ENCODE data around the gene RAPGEF4. TPM values are rescaled to one million over a fixed set of nuclear protein-coding genes. Genes with fewer than 3 reads are reported as not detected.

Gene RAPGEF4
- total and polyA plus RNA-seq, 2 of the 8 experiments (the other 6 are each of a cell fraction or from before 2014, with no cell fraction given) = 1.2 to 2.6 TPM

DNA sequence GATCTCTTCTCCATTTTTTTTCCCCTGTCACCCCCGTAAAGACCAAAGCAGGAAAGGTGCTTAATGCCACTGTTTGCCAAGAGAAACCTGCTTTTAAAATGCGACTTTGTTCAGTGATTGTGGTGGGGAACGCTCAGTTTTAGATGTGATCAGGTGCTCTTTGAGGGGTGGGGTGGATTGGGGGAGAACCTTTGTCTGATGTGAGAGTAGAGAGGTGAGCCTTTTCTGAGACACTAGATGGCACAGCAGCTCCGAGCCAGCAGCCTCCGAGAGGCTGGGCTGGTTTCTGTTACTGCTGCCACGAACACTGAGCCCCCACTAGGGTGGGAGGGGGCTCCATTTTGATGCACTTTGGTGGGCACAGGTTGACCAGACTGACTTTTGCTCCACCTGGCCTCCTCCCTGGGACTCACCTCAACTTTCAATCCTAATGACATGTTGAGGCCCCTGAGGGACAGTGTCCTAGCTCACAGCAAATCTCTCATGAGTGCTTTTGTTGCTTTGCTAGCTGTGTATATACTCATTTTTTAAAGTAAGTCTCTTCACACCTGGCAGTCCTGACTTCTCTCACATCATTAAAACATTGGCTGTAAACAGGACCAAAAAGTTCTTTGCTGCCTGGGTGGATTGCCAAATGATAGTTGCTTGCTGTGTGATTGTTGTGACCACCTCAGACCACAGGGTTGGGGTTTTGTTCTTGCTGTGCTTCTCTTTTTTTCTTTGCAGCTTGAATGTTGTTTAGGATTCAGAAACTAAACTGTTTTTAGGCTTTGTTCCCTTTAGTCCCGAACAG lies 241.8 kb downstream of the RAPGEF4 start:
- H3K23me2 ChIP-seq (ENCODE audit: low read depth, low read length) = no peaks in the 10 kb centered on the region
- CTCF ChIA-PET (ENCODE audit: partially characterized antibody) = interaction anchor here (0.6 to 2.3 kb wide), 11 partner anchors 7 to 414 kb away, joined by 3 to 9 read pairs (median 4); no protein-coding TSS in a partner anchor
- H3K36me3 ChIP-seq (ENCODE audit: control insufficient read depth in 2 of 4, insufficient read depth in 4 of 4, low read length in 3 of 4) = no peaks in the 10 kb centered on the region
- POLR2A ChIA-PET (ENCODE audit: partially characterized antibody) = no interaction called here
- no peaks in the 10 kb centered on the region for H4K20me1 ChIP-seq (replicated peaks in 1 of 2; ENCODE audit: control insufficient read depth in 1 of 2, insufficient read depth in 2 of 2, low read length in 2 of 2)
- no peak overlapping the region for H3K4me3 ChIP-seq (ENCODE audit: extremely low read depth in 1 of 4, insufficient read depth in 2 of 4, low read depth in 3 of 4, low read length in 4 of 4)
- DNase-seq (ENCODE audit: low read depth in 1 of 2, low spot score in 2 of 2) (peak in 1 of 2 experiments; percentile 7), FAIRE-seq (peak; percentile 42)
- TF ChIP-seq CTCF (IDR thresholded peaks at IDR 0.05; ENCODE audit: control extremely low read depth in 1 of 3, insufficient read depth in 1 of 3, low read depth in 1 of 3, low read length in 3 of 3) (peak; percentile 28 to 40 (median 36); a peak in 3 of 4 replicates), RAD21 (IDR thresholded peaks at IDR 0.05 in 1 of 2, conservative IDR thresholded peaks at IDR 0.05 in 1 of 2; ENCODE audit: low read depth in 2 of 2, low read length in 2 of 2) (peak; percentile 63 to 71), RFX5 (IDR thresholded peaks at IDR 0.05; ENCODE audit: borderline replicate concordance, low read depth, low read length) (no peak)
- H3K14ac ChIP-seq (ENCODE audit: insufficient read length) = no peak overlapping the region
- no peaks in the 10 kb centered on the region for H3K9me3 ChIP-seq (ENCODE audit: insufficient read depth in 2 of 2, low read depth in 1 of 2, low read length in 1 of 2)
- no peak overlapping the region for H3K9ac ChIP-seq (replicated peaks in 1 of 4; ENCODE audit: extremely low read depth in 1 of 4, low read depth in 3 of 4, low read length in 3 of 4)
- H2BK20ac ChIP-seq (ENCODE audit: low read length) = no peak overlapping the region
- H3K27ac ChIP-seq (ENCODE audit: low read depth, low read length) = no peak overlapping the region
- no peak overlapping the region for H2BK15ac ChIP-seq (ENCODE audit: low read length)
- H2BK5ac ChIP-seq (ENCODE audit: low read depth, low read length) = no peak overlapping the region
- no peaks in the 10 kb centered on the region for H3K27me3 ChIP-seq (replicated peaks in 1 of 4; ENCODE audit: control insufficient read depth in 3 of 4, extremely low read depth in 1 of 4, insufficient read depth in 3 of 4, low read length in 3 of 4)
- H3K23ac ChIP-seq (ENCODE audit: insufficient read length) = no peak overlapping the region
- no peak overlapping the region for H4K8ac ChIP-seq (ENCODE audit: extremely low read depth, insufficient read depth, low read length)
- no peak overlapping the region for H3K4ac ChIP-seq (replicated peaks; ENCODE audit: insufficient read length, low read depth, low read length)
- H4K91ac ChIP-seq (replicated peaks; ENCODE audit: insufficient read length, low read length) = no peak overlapping the region
- no peaks in the 10 kb centered on the region for H3K79me1 ChIP-seq (ENCODE audit: low read depth, low read length)
- H3K4me2 ChIP-seq (ENCODE audit: insufficient read depth in 1 of 2, low read depth in 2 of 2, low read length in 2 of 2) = no peak overlapping the region
- no peak overlapping the region for H4K5ac ChIP-seq (ENCODE audit: insufficient read length, low read depth, low read length)
- H3K79me2 ChIP-seq (ENCODE audit: control insufficient read depth in 1 of 2, insufficient read depth in 2 of 2, low read length in 2 of 2) = no peaks in the 10 kb centered on the region
- H3K4me1 ChIP-seq (replicated peaks in 1 of 4; ENCODE audit: control insufficient read depth in 3 of 4, insufficient read depth in 4 of 4, low read length in 3 of 4) = peaks cover 0 to 2% (median 0%) of the 10 kb centered on the region in 4 experiments; a peak in 1 of 7 replicates
- H3K56ac ChIP-seq (replicated peaks; ENCODE audit: insufficient read length, low read depth, low read length) = no peak overlapping the region
- no peak overlapping the region for H2BK120ac ChIP-seq (replicated peaks; ENCODE audit: low read depth, low read length)
- H2BK12ac ChIP-seq (ENCODE audit: low read depth, low read length) = no peak overlapping the region
- no peak overlapping the region for H2AK5ac ChIP-seq (ENCODE audit: low read depth, low read length)
- H2AFZ ChIP-seq (ENCODE audit: low read length) = peak overlapping the region; percentile 21; the same call in 1 of the 2 replicates
- no peak overlapping the region for H3K18ac ChIP-seq (ENCODE audit: extremely low read depth, low read length)
- 71% methylated on average over 7 of the region's 7 CpGs; no CpG with 5 or more reads in 1 of the 2 experiments for whole genome bisulfite sequencing, 2 experiments (ENCODE audit: extremely low coverage in 1 of 2, insufficient coverage in 1 of 2, insufficient read length in 1 of 2, insufficient replicate concordance in 2 of 2, low coverage in 1 of 2, low lambda C conversion rate in 2 of 2, missing lambda C conversion rate in 1 of 2)

All from H1 (cell line).